Measurements from ENCODE around the gene DTD1. TPM values are rescaled to one million over a fixed set of nuclear protein-coding genes. Genes with fewer than 3 reads are reported as not detected.

DTD1 gene
- polyA plus RNA-seq, 1 of the 3 experiments (the other 2 are of a cell fraction): 81.1 TPM

GRCh38 chr20:18750735-18751134 is 162.9 kb downstream of the DTD1 start:
- Histone ChIP-seq H3K27ac (ENCODE audit: low read depth in 2 of 2, low read length in 1 of 2) (no peak overlapping the region), H3K4me3 (ENCODE audit: low read depth in 2 of 2, low read length in 1 of 2) (no peak overlapping the region), H3F3A (replicated peaks; ENCODE audit: insufficient read depth) (no peaks in the 10 kb centered on the region), H2AFZ (ENCODE audit: low read depth) (no peak overlapping the region), H3K4me2 (no peak overlapping the region), H3K36me3 (replicated peaks in 1 of 2; ENCODE audit: control insufficient read depth in 1 of 2, insufficient read depth in 2 of 2, low read length in 1 of 2) (no peaks in the 10 kb centered on the region), H3K9ac (no peak overlapping the region), H3K9me2 (no peaks in the 10 kb centered on the region), H3K79me2 (ENCODE audit: insufficient read depth) (no peaks in the 10 kb centered on the region), H3K9me3 (no peaks in the 10 kb centered on the region), H3K27me3 (ENCODE audit: insufficient read depth) (no peaks in the 10 kb centered on the region), H3K4me1 (ENCODE audit: control insufficient read depth in 1 of 2, insufficient read depth in 2 of 2, low read depth in 1 of 2, low read length in 1 of 2) (no peaks in the 10 kb centered on the region; a peak in 1 of 4 replicates), H4K20me1 (ENCODE audit: insufficient read depth) (no peaks in the 10 kb centered on the region)
- TF ChIP-seq NRF1 (IDR thresholded peaks at IDR 0.05; ENCODE audit: low read depth, low read length): no peak
- TF ChIP-seq, protein P1, sequence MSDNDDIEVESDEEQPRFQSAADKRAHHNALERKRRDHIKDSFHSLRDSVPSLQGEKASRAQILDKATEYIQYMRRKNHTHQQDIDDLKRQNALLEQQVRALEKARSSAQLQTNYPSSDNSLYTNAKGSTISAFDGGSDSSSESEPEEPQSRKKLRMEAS (IDR thresholded peaks at IDR 0.05; ENCODE audit: low read depth): no peak
- no peak for TF ChIP-seq GATA2 (CRISPR knock-in tag; IDR thresholded peaks at IDR 0.05)
- TF ChIP-seq FOSL2 (IDR thresholded peaks at IDR 0.05; ENCODE audit: borderline replicate concordance, low read depth): no peak
- no peak for TF ChIP-seq YY1 (IDR thresholded peaks at IDR 0.05; ENCODE audit: low read depth)
- TF ChIP-seq GABPA (IDR thresholded peaks at IDR 0.05; ENCODE audit: low read depth): no peak
- no peak for TF ChIP-seq SMC3 (IDR thresholded peaks at IDR 0.05; ENCODE audit: low read depth, low read length)
- TF ChIP-seq, protein P2, sequence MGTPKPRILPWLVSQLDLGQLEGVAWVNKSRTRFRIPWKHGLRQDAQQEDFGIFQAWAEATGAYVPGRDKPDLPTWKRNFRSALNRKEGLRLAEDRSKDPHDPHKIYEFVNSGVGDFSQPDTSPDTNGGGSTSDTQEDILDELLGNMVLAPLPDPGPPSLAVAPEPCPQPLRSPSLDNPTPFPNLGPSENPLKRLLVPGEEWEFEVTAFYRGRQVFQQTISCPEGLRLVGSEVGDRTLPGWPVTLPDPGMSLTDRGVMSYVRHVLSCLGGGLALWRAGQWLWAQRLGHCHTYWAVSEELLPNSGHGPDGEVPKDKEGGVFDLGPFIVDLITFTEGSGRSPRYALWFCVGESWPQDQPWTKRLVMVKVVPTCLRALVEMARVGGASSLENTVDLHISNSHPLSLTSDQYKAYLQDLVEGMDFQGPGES (IDR thresholded peaks at IDR 0.05; ENCODE audit: low read depth, low read length): no peak
- no peak for TF ChIP-seq TCF12 (IDR thresholded peaks at IDR 0.05)
- TF ChIP-seq CHD2 (IDR thresholded peaks at IDR 0.05; ENCODE audit: low read length, partially characterized antibody): no peak
- no peak for TF ChIP-seq EP300 (IDR thresholded peaks at IDR 0.05; ENCODE audit: borderline replicate concordance in 1 of 2, low read depth in 1 of 2, low read length in 1 of 2)
- no peak for TF ChIP-seq POLR2AphosphoS5 (IDR thresholded peaks at IDR 0.05; ENCODE audit: low read depth, low read length)
- TF ChIP-seq, protein P3, sequence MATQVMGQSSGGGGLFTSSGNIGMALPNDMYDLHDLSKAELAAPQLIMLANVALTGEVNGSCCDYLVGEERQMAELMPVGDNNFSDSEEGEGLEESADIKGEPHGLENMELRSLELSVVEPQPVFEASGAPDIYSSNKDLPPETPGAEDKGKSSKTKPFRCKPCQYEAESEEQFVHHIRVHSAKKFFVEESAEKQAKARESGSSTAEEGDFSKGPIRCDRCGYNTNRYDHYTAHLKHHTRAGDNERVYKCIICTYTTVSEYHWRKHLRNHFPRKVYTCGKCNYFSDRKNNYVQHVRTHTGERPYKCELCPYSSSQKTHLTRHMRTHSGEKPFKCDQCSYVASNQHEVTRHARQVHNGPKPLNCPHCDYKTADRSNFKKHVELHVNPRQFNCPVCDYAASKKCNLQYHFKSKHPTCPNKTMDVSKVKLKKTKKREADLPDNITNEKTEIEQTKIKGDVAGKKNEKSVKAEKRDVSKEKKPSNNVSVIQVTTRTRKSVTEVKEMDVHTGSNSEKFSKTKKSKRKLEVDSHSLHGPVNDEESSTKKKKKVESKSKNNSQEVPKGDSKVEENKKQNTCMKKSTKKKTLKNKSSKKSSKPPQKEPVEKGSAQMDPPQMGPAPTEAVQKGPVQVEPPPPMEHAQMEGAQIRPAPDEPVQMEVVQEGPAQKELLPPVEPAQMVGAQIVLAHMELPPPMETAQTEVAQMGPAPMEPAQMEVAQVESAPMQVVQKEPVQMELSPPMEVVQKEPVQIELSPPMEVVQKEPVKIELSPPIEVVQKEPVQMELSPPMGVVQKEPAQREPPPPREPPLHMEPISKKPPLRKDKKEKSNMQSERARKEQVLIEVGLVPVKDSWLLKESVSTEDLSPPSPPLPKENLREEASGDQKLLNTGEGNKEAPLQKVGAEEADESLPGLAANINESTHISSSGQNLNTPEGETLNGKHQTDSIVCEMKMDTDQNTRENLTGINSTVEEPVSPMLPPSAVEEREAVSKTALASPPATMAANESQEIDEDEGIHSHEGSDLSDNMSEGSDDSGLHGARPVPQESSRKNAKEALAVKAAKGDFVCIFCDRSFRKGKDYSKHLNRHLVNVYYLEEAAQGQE (IDR thresholded peaks at IDR 0.05; ENCODE audit: low read depth, low read length): no peak
- TF ChIP-seq ELF1 (IDR thresholded peaks at IDR 0.05): no peak
- TF ChIP-seq TAF1 (IDR thresholded peaks at IDR 0.05; ENCODE audit: borderline replicate concordance, low read depth, low read length): no peak
- TF ChIP-seq NFIC (IDR thresholded peaks at IDR 0.05; ENCODE audit: borderline replicate concordance): no peak
- TF ChIP-seq MXI1 (IDR thresholded peaks at IDR 0.05; ENCODE audit: low read depth, low read length): no peak
- TF ChIP-seq, protein P4, sequence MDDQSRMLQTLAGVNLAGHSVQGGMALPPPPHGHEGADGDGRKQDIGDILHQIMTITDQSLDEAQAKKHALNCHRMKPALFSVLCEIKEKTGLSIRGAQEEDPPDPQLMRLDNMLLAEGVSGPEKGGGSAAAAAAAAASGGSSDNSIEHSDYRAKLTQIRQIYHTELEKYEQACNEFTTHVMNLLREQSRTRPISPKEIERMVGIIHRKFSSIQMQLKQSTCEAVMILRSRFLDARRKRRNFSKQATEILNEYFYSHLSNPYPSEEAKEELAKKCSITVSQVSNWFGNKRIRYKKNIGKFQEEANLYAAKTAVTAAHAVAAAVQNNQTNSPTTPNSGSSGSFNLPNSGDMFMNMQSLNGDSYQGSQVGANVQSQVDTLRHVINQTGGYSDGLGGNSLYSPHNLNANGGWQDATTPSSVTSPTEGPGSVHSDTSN (IDR thresholded peaks at IDR 0.05): no peak
- TF ChIP-seq FOXM1 (IDR thresholded peaks at IDR 0.05; ENCODE audit: low read depth): no peak
- POLR2A ChIA-PET: no interaction called here
- 62% methylated on average over 1 of the region's 1 CpG for WGBS (ENCODE audit: low lambda C conversion rate)
- CTCF ChIA-PET: interaction anchor here (1.7 kb wide), 1 partner anchor 14 kb away, joined by 5 read pairs; no protein-coding TSS in a partner anchor
- DNase-seq: no peak
